Subcutaneous abdominal adipose tissue (tissue), 5 donors: ENCODE measurements around the gene MUC4.

Source experiments
- H3K27ac ChIP-seq: one replicate; pipeline ENCODE4 v1.7.0; 2013; ENCODE audit warnings: low read depth, mild to moderate bottlenecking, inconsistent platforms, low read length, moderate library complexity
- H3K27me3 ChIP-seq, 5 donors: one replicate each; pipeline ENCODE4 v1.7.0; 2013; ENCODE audit warnings: low read length in 5 of 5, inconsistent platforms in 1 of 5; ENCODE audit not compliant: control insufficient read depth in 5 of 5, insufficient read depth in 4 of 5
- H3K36me3 ChIP-seq, 5 donors: one replicate each; pipeline ENCODE4 v1.7.0; 2013; ENCODE audit warnings: low read length in 5 of 5; ENCODE audit not compliant: control insufficient read depth in 5 of 5, insufficient read depth in 5 of 5
- H3K4me1 ChIP-seq, 5 donors: one replicate each; pipeline ENCODE4 v1.7.0; 2013; ENCODE audit warnings: low read length in 5 of 5, mild to moderate bottlenecking in 3 of 5, moderate library complexity in 1 of 5; ENCODE audit not compliant: control insufficient read depth in 5 of 5, insufficient read depth in 5 of 5
- H3K4me3 ChIP-seq, 5 donors: one replicate each; pipeline ENCODE4 v1.7.0; 2013; ENCODE audit warnings: low read length in 5 of 5, low read depth in 1 of 5
- H3K9ac ChIP-seq, 5 donors: one replicate each; pipeline ENCODE4 v1.7.0; 2013; ENCODE audit warnings: low read length in 5 of 5, mild to moderate bottlenecking in 4 of 5, moderate library complexity in 3 of 5
- H3K9me3 ChIP-seq, 5 donors: one replicate each; pipeline ENCODE4 v1.7.0; 2013; ENCODE audit warnings: low read length in 5 of 5; ENCODE audit not compliant: control insufficient read depth in 5 of 5
- donor health status: healthy.
- donor health status: healthy.
- donor health status: healthy.
- donor health status: healthy.
- donor health status: healthy.

MUC4 gene

DNA sequence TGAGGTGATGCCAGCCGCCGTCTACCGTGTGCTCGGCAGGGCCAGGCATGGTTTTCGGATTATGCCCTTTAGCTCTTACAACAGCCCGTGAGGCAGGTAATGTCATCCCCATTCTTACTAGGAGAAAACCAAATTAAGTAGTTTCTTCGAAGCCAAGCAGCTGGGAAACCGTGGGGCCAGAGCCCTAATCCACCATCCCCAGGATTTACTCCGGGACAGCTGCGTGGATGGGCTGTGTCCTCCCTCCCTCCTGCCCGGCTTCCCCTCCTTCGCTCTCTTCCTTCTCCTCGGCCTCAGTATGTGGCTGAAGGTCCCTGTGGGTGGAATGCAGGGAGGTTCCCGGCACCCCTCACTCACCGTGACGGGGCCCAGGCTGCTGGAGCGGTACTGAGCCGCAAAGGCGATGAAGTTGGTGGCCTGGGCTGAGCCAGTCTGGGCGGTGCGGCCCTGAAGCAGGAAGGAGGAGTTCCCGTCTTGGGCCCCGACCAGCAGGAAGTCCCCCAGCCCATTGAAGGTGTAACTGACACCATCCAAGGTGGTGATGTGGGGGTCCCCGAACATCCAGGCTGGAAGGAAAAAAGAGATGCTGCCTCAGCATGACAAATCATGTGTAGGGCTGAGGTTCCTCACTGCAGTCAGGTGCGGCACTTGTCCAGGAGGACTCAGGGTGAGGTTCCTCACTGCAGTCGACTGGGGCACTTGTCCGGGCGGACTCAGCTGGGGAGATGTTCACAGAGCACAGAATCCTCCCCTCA lies 48.5 kb downstream of the MUC4 start:
- Histone ChIP-seq H3K27ac (no peak overlapping the region), H3K27me3 (peaks cover 0 to 37% (median 18%) of the 10 kb centered on the region in 5 donors)

DNA sequence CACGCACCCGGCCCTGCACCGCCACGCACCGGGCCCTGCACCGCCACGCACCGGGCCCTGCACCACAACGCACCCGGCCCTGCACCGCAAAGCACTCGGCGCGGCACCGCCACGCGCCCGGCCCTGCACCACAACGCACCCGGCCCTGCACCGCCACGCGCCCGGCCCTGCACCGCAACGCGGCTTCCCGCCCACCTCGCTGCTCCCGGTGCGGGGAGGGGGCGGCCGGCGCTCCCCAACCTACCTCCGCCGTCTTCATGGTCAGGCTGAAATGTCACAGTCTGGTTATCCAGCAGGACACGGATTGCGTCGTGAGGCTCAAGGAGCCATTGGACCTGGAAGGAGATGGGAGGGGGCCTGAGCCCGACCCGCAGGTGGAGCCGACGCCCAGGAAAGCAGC lies 49.1 kb downstream of the MUC4 start:
- H3K36me3 ChIP-seq = no peaks in the 10 kb centered on the region
- no peak overlapping the region for H3K9ac ChIP-seq
- peaks cover 3 to 39% (median 22%) of the 10 kb centered on the region in 5 donors for H3K4me1 ChIP-seq
- H3K27me3 ChIP-seq = peaks cover 0 to 43% (median 18%) of the 10 kb centered on the region in 5 donors
- no peaks in the 10 kb centered on the region for H3K9me3 ChIP-seq
- no peak overlapping the region for H3K4me3 ChIP-seq
- no peak overlapping the region for H3K27ac ChIP-seq

More for the DNA sequence above, 48.5 kb downstream of the MUC4 start:
- H3K36me3 ChIP-seq = no peaks in the 10 kb centered on the region
- no peaks in the 10 kb centered on the region for H3K9me3 ChIP-seq
- peaks cover 3 to 33% (median 17%) of the 10 kb centered on the region in 5 donors for H3K4me1 ChIP-seq
- H3K4me3 ChIP-seq = no peak overlapping the region
- no peak overlapping the region for H3K9ac ChIP-seq

DNA sequence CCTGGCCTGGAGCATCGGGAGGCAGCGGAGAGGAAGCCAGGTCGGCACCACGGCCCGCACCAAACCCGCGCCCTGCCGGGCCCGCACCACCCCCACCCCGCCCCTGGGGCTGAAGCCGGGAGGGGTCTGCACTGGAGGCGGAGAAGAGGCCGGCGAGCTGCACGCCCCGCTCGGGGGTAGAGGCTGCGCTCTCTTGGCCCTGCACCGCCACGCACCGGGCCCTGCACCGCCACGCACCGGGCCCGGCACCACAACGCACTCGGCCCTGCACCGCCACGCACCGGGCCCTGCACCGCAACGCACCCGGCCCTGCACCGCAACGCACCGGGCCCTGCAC lies 49.5 kb downstream of the MUC4 start:
- Histone ChIP-seq H3K27ac (no peak overlapping the region), H3K4me1 (peaks cover 6 to 43% (median 26%) of the 10 kb centered on the region in 5 donors), H3K4me3 (no peak overlapping the region), H3K9me3 (no peaks in the 10 kb centered on the region), H3K9ac (no peak overlapping the region), H3K27me3 (peaks cover 0 to 47% (median 18%) of the 10 kb centered on the region in 5 donors), H3K36me3 (no peaks in the 10 kb centered on the region)

DNA sequence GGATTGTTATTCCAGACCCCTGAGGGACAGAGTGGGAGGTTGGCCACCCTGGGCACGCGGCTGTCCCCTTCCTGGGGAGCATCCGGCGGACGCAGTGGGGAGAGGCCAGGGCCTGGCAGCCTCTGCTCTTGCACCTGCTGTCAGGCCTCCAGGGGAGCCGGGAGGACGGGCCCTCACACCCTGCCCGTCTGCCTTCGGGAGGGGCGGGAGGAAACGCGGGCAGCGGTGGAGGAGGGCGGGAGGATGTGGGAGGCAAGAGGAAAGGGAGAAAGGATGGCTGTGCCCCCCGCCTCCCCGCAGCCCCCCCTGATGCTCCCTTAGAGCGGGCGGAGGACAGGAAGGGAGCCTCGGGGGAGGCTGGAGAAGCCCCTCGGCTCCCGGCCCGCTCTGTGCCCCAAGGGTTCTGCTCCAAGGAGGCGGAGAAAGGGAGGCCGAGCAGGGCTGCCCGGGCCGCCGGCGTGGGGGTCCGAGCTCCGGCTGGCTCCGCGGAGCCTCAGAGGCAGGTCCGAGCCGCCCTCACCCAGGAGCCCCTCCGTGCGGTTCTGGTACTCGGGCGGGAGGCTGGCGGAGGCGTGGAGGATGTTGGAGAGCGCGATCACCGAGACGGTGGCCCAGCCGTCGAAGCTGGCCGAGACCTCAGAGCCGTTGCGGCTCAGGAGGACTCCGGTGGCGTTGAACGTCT lies 50.0 kb downstream of the MUC4 start:
- H3K27ac ChIP-seq = no peak overlapping the region
- no peaks in the 10 kb centered on the region for H3K9me3 ChIP-seq
- no peak overlapping the region for H3K4me3 ChIP-seq
- no peak overlapping the region for H3K9ac ChIP-seq
- H3K27me3 ChIP-seq = peaks cover 0 to 47% (median 18%) of the 10 kb centered on the region in 5 donors
- peaks cover 7 to 48% (median 31%) of the 10 kb centered on the region in 5 donors for H3K4me1 ChIP-seq
- no peaks in the 10 kb centered on the region for H3K36me3 ChIP-seq

DNA sequence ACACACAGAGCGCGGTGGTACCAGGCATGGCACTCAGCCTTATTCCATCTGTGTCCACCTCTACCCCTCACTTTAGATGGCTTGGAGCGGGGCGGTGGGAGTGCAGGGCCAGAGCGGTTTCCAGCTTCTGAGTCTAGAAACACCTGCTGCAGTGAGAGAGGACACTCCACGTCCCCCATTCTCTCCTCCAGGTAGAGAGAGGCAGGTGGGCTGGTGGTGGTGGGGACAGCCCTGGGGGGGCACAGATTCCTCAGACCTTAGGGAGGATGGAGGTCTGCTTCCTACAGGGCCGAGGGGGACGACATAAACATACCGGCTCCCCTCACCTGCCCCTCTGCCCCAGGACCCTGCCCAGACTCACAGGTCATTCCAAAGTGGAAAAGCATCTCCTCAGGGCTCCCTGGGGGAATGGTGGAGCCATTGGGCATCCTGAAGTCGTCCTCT lies 50.6 kb downstream of the MUC4 start:
- Histone ChIP-seq H3K9me3 (no peaks in the 10 kb centered on the region), H3K27me3 (peaks cover 0 to 47% (median 18%) of the 10 kb centered on the region in 5 donors), H3K27ac (no peak overlapping the region), H3K36me3 (no peaks in the 10 kb centered on the region), H3K9ac (peak overlapping the region in 1 of 5 donors; percentile 10), H3K4me3 (peak overlapping the region in 1 of 5 donors; percentile 13), H3K4me1 (peaks cover 7 to 54% (median 33%) of the 10 kb centered on the region in 5 donors)

DNA sequence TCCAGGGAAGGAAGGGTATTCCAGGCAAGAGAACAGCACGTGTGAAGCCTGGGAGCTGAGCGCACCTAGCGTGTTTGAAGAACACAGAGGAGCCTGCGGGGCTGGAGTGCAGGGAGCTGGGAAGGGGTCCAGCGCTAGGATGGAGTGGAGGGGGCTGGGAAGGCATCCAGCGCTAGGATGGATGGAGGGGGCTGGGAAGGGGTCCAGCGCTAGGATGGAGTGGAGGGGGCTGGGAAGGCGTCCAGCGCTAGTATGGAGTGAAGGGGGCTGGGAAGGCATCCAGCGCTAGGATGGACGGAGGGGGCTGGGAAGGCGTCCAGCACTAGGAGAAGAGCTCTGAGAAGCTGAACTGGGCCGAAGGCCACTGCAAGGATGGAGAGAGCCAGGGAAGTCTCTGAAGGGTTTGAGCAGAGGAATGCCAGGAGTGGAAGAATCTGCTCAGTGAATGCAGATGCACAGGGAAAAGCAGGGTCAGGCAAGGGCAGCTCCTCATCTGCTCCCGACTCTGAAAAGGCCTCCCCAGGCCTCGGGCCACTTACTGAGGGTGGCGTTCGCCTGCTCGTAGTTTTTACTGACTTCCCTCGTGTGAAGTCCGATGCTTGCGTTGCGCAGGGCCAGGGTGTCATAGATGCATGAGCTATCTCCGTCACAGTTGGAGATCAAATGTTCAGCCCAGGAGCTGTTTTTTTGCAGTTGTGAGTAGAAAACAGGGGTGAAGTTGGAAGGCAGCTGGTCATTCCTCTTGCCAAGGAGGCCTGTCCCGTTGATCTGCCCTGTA lies 51.2 kb downstream of the MUC4 start:
- H3K4me1 ChIP-seq = peaks cover 7 to 60% (median 39%) of the 10 kb centered on the region in 5 donors
- H3K9me3 ChIP-seq = no peaks in the 10 kb centered on the region
- peaks cover 0 to 47% (median 18%) of the 10 kb centered on the region in 5 donors for H3K27me3 ChIP-seq
- H3K36me3 ChIP-seq = no peaks in the 10 kb centered on the region
- peak overlapping the region in 1 of 5 donors; percentile 13 for H3K4me3 ChIP-seq
- peak overlapping the region in 1 of 5 donors; percentile 10 for H3K9ac ChIP-seq
- no peak overlapping the region for H3K27ac ChIP-seq

DNA sequence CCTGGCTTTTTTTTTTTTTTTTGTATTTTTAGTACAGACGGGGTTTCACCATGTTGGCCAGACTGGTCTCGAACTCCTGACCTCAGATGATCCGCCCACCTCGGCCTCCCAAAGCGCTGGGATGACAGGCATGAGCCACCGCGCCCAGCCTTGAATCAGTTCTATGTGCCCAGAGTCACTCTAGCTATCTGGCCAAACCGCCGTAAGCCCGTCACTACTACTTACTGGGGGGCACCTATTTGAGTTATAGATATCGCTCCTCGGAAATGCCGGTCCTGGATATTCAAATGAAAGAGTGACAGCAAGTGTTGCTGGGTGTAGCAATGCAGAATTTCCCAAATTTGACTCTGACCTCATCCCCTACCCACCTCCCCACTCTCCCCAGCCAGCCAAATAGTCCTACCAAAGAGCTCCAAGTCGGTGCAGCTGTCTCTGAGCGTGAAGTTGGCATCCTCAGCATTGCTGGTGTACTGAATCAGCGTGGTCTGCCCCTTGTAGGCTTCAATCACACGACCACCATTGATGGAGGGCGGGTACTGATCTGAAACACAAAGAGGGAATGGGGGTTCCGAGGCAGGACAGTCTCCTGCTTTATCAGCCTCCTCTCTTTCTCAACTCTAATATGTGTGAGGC lies 52.9 kb downstream of the MUC4 start:
- peaks cover 7 to 66% (median 42%) of the 10 kb centered on the region in 5 donors for H3K4me1 ChIP-seq
- H3K9me3 ChIP-seq = no peaks in the 10 kb centered on the region
- H3K27me3 ChIP-seq = peaks cover 0 to 42% (median 15%) of the 10 kb centered on the region in 5 donors
- no peaks in the 10 kb centered on the region for H3K36me3 ChIP-seq
- no peak overlapping the region for H3K9ac ChIP-seq
- no peak overlapping the region for H3K27ac ChIP-seq
- no peak overlapping the region for H3K4me3 ChIP-seq

DNA sequence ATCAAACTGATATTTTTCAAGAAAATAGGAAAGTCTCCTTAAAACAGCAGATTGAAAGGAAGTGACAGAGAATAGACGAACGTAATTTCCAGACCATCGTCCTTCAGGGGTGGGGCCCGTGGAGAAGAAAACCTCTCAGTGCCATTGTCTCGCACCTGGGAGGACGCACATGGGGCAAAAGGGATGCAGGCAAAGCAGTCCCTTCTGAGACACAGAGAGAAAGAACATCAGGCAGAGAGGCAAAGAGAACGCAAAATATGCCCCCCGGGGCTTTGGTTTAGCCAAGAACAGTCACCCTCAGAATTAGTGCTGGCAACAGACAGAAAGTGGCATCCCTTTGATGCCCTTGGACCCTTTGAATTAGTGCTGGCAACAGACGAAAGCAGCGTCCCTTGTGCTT lies 53.9 kb downstream of the MUC4 start:
- no peak overlapping the region for H3K4me3 ChIP-seq
- peaks cover 0 to 32% (median 8%) of the 10 kb centered on the region in 5 donors for H3K27me3 ChIP-seq

DNA sequence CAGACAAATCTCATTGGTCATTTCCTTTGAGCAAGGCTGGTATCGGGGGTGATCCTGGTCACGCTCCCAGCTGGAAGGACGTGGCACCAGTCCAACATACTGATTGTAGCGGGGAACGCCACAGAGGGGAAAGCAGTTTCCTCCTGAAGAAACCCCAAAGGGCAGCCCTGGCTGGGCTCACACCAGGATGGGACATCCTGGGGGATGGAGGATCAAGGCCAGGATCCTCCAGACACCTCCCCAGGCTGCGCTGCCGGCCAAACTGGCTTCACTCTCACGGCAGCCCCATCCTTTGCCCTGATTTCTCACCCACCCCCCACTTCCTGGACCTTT lies 54.3 kb downstream of the MUC4 start:
- Histone ChIP-seq H3K9ac (no peak overlapping the region), H3K4me1 (peaks cover 7 to 66% (median 42%) of the 10 kb centered on the region in 5 donors), H3K9me3 (no peaks in the 10 kb centered on the region), H3K36me3 (no peaks in the 10 kb centered on the region), H3K27ac (no peak overlapping the region), H3K27me3 (peaks cover 0 to 30% (median 8%) of the 10 kb centered on the region in 5 donors), H3K4me3 (peak overlapping the region in 1 of 5 donors; percentile 17)

More for the DNA sequence above, 53.9 kb downstream of the MUC4 start:
- Histone ChIP-seq H3K27ac (no peak overlapping the region), H3K9ac (no peak overlapping the region), H3K36me3 (no peaks in the 10 kb centered on the region), H3K9me3 (no peaks in the 10 kb centered on the region), H3K4me1 (peaks cover 7 to 66% (median 42%) of the 10 kb centered on the region in 5 donors)
